Activated CD4-positive, CD25-positive, alpha-beta regulatory T cell treated with anti-CD3 and anti-CD28 coated beads, Interleukin-2, amount 50 U/mL, for 24 hours (primary cell): ENCODE measurements around the gene SPECC1L.

Experiments used
- ATAC-seq, 2 donors: fragments of 150-1000 bp; cut with Tn5 transposase; one replicate each; pipeline ENCODE4 v1.10.0; 2021; ENCODE audit warnings: mild to moderate bottlenecking in 1 of 2, moderate library complexity in 1 of 2

SPECC1L gene

DNA sequence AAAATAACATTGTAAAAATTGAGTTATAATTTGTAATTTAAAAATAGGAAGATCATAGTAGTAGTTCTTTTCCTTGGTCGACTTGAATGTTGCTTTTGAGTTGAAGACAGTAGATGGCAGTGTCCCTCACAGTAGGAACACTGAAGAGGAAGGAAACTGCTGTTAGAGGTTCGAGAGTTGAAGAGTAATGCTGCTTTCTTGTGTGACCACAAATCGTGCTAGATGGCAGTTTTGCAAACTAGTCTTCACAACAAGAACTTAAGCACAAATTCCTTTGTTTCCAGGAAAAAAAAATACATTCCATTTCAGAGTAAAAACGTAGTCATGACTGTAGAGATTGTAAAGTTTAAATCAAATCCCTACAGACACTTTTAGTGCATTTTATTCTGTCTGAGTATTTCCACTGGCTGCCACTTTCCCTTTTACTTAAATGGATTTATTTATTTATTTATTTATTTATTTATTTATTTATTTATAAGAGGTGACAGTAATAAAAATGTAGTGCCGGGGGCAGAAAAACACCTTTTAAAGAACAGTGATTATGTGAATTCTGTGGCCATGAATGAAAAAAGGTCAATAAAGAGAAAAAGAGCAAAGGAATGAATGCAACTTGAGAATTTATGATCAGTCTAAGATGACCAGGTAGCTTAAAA is 54.6 kb downstream of the SPECC1L start:
- ATAC-seq: peak; percentile 66 to 69

DNA sequence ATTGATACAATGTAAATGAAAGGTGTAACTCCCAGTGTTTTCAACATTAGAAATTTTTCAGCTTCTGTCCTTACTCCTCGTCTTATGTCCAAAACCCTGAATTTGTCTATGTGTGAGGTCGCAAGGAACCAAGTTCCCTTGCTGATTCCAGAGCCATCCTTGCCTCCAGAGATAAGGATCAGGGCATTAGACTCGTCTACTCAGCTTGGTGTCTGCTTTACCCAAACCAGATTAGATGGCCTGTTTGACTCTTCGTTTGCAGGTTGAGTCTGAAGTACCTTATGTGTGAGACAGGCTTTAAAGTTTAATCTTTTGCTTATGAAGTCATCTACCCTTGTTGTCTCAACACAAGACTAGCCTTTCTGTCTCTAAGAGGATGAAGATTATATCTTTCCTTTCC is 55.6 kb downstream of the SPECC1L start:
- no peak for ATAC-seq

- no peak for ATAC-seq
Observed at GRCh38 chr22:24327832-24328231, 57.2 kb downstream of the SPECC1L start.

DNA sequence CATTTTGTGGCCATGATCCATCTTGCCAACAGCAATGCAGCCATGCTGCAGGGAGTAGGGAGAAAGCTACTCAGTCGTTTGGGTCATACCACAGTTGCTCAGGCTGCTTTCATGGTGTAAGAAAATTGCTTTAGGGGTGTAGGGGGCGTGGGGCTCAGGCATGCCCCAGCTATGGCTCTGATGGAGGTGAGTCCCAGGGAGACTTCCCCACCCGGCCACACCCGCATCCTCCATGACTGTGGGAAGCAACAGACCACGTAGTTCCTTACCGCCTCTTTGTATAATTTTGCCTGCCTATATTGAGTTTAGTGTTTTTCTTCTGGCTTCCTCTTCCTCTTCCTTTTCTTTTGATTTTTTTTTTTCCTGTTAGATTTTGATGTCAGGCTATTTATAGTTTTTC is 58.8 kb downstream of the SPECC1L start:
- ATAC-seq: no peak

- ATAC-seq: no peak
Observed at GRCh38 chr22:24330636-24331035, 60.0 kb downstream of the SPECC1L start.

GRCh38 chr22:24331468-24332440 is 61.1 kb downstream of the SPECC1L start:
- ATAC-seq: no peak

DNA sequence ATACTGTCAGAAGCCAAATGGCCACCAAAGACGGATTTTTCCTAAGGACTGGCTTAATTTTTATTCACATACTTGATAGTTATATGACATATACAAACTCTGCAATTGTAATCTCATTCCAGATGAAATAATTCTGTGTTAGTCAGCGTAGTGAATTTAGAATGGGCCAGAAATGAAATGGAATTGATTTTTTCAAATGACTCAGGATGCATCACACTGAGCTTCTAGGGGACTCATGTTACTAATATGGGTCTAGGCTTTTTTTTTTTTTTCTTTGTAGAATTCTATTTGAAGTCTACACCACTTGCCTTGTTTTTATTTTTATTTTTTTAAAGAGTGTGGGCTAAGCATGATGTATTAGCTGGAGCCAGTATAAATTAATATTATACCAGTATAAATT is 62.7 kb downstream of the SPECC1L start:
- ATAC-seq: no peak

DNA sequence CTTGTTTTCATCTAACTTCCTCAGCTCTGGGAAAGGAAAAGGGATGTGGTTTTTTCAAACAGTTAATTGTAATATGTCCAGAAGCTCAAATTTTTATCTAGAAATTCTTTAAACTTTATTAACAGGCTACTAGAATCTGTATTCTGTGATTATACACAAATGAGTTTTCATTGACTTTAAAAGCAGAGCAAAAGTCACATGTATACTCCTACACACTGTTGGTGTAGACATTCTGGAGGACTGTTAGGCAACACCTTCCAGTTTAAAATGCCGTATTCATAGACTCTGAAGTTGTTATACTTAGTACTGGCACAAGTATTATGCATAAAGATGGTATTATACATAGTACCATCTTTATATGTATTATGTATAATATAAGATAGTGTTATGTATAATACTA is 64.9 kb downstream of the SPECC1L start:
- ATAC-seq: no peak

DNA sequence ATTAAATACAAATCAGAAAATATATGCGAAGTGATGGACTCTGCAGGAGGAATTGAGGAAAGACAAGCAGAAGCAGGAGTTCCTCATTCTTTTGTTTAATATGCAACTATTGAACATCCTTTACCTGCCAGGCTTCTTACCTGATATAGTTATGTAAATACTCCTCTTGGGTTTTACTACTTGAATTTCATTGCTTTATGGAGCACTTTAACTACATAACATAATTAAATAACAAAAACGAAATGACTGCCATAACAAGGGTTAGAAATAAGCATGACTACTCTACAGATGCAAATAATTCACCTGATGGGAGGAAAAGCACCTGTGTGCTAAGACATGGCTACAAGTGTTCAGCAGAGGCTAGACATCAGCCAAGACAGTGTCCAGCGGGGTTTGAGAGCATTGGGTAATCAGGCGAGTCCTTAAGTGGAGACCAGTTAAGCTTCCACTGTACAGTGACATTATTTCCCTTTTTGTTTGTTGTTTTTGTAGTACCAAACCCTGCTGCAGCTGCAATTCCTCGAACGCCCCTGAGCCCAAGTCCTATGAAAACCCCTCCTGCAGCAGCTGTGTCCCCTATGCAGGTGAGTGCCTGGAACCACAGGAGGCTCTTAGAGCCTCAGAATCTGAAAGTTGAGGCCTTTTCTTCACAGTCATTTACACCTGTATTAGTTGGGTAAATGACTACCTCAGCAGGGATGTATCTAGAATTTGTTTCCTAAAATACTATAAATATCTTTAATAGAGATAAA is 67.4 kb downstream of the SPECC1L start:
- no peak for ATAC-seq

DNA sequence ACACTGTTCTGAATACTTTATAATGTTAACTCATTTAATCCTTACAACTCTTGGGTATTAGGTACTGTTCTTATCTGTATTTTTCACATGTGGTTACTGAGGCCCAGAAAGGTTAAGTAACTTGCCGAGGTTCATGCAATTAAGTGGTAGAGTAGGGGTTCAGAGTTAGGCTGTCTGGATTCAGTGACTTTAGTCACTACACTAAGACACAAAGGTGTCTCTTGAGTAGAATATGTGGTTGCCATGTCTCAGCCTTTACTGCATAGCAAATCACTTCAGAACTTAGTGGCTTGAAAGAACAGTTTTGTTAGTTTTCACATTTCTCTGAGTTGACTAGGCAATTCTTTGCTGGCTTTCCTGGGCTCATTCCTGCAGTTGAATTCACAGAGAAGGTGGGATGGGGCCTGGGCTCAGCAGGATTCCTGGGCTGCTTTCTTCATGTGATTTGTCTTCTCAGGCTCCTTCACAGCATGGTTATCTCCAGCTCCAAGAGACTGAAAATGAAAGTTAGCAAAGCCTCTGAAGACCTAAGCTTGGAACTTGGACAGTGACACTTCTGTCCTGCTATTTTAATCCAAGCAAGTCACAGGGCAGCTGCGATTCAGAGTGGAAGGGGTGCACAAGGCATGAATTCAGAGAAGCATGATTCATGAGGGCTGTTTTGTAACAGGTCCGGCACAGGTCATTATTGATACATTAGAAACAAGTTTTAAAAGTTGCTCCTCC is 68.3 kb downstream of the SPECC1L start:
- ATAC-seq: peak; percentile 24 to 28

DNA sequence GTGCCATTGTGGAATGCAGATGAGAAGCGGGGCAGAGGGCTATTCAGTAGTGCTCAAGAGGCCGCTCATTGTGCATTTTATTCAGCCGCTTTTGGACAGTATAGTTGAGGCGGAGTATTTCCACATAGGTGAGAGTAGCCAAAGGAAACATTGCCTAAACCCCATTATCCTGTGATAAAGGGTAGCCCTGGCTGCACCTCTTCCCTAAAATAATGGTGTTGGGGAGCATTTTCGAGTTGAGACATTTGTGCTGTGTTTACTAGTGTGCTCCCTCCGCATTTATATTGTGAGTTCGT is 68.8 kb downstream of the SPECC1L start:
- no peak for ATAC-seq

DNA sequence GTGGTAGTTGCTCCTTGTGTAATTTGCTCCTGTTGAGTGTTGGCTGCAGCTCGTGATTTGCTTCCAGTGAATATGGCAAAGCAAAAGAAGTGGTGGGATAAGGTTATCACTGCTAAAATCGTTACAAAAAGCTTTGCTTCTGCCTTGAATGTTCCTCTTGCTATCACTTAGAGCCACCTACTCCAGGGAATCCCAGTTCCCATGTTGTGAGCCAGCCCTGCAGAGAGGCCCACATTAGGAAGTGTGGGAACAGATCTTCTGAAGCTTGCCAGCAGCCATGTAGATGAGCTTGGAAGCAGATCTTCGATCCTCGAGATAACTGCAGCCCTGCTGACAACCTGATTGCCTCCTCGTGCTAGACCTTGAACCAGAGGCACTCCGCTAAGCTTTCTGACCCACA is 71.0 kb downstream of the SPECC1L start:
- ATAC-seq: no peak

- no peak for ATAC-seq
Observed at GRCh38 chr22:24350627-24351026, 80.0 kb downstream of the SPECC1L start.

DNA sequence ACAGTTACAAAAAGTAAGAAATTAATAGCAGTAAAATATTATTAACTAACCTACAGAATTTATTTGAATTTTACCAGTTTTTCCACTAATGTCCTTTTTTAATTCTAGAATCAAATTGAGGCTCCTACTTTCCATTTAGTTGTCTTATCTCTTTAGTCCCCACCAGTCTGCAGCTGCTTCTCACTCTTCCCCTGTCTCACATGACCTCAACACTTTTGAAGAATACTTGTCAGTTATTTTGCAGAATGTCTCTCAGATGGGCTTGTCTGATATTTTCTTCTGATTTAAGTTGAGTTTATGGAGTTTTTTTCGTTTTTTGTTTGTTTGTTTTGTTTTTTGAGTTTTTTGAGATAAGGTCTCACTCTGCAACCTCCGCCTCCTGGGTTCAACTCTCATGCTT is 82.5 kb downstream of the SPECC1L start:
- ATAC-seq: no peak

- ATAC-seq: no peak
Observed at GRCh38 chr22:24355574-24355973, 84.9 kb downstream of the SPECC1L start.

DNA sequence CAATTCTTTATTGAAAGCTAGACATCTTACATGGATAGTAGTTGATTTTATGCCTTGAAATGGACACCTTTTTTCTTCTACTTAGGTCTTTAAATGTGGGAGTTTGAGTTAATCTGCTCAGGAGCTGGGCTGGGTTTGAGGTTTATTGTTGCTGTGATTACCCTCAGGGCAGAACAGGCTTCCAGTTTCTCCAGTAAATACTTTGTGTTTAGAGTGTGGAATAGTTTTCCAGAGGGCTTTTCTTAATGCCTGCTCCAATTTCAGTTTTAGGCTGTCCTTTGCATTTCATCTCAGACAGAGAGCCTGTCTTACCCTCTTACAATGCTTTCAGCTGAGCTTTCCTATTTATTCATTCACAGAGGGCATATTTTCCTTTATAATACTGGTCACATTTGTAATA is 86.9 kb downstream of the SPECC1L start:
- no peak for ATAC-seq

DNA sequence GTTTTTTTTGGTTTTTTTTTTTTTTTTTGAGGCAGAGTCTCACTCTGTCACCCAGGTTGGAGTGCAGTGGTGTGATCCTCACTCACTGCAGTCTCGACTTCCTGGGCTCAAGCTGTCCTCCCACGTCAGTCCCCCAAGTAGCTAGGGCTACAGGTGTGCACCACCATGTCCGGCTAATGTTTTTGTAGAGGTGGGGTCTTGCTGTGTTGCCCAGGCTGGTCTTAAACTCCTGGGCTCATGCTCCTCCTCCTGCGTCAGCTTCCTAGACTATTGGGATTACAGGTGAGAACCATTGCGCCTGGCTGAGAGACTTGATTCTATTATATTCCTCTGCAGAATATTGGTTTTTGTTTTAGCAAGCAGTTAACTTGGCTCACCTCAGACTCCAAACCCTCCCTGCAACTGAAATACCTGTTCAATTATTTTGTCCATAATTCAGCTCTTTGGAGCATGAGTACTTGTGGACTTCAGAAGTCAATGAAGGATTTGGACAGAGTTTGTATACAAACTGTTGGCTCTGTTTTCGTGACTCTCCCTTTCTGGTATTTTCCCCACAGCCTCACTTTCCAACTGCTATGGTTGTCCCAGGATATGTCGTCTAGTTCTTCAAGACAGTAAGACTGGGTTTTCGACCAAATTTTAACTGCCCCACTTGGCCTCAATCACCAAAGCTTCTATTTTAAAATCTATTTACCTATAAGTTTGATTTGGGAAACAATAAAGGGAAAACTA is 87.6 kb downstream of the SPECC1L start:
- ATAC-seq: no peak

GRCh38 chr22:24359452-24360120 is 89.0 kb downstream of the SPECC1L start:
- ATAC-seq: no peak

DNA sequence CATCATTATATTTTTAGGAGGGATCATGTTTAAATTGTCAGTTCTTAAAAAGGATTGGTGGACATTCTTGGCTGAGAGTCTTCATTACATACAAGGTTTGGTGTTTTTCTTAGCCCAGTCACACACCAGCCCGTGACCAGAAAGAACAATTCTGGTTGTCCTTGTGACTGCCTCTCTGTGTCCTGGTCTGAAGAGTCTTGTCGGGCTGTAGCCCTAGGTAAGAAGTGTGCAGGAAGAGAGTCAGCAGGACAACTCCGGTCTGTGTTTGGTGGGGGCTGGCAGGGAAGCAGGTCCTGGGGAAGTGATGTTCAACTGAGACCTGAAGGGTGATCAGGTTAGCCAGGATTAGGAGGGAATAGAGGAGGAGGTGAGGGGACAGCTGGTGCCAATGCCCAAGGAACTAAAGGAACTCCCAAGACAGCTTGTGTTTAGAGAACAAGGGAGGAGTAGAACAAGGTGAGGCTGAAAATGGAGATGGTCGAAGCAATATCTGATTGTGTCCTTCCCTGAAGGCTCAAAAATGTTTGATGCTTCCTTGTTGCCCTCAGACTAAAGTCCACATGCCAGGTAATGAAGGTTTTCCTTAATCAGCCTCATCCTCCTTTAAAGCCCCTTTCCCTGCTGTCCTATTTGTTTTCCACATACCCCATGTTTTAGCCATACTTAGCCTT is 91.5 kb downstream of the SPECC1L start:
- no peak for ATAC-seq

DNA sequence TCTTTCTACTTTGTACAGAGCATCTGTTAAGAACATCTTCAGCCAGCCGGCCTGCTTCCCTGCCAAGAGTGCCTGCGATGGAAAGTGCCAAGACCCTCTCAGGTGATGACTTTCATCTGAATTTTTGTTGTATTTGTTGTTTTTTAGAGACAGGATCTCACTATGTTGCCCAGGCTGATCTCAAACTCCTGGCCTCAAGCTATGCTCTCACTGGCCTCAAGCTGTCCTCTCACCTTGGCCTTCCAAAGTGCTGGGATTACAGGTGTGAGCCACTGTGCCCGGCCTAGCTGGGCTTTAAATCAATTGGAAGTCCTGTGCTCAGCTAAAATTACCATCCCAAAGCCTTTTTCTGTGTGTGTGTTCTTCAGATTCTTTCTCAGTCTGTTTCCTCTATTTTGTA is 92.6 kb downstream of the SPECC1L start:
- no peak for ATAC-seq

GRCh38 chr22:24366701-24367100 is 96.1 kb downstream of the SPECC1L start:
- ATAC-seq: no peak
